Measurements from ENCODE around the gene F12.
A peak's percentile ranks its signal among the peaks of the same experiment; 100 is the strongest.
"Not testable (repeated sequence)": the region's sequence is repeated elsewhere in the genome, so short reads cannot be mapped to it uniquely, and the experiment has no call there.

The F12 gene

DNA sequence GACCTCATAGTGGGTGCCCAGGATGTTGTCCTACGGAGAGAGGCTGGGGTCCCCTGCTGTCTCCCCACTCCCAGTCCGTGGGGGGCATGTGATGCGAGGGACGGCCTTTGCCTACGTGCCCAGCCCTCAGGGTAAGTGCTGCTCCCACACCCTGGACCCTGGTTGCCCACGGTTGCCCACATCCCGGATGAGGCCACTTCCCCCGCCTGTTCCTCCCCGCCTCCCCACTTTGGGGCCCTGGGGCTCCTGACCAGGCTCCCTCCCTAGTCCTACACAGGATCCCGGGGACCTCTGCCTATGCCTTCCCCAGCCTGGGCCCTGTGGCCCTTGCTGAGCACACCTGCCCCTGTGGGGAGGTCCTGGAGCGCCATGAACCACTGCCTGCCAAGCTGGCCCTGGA is 23.6 kb downstream of the F12 start:
- DNase-seq: no peak

DNA sequence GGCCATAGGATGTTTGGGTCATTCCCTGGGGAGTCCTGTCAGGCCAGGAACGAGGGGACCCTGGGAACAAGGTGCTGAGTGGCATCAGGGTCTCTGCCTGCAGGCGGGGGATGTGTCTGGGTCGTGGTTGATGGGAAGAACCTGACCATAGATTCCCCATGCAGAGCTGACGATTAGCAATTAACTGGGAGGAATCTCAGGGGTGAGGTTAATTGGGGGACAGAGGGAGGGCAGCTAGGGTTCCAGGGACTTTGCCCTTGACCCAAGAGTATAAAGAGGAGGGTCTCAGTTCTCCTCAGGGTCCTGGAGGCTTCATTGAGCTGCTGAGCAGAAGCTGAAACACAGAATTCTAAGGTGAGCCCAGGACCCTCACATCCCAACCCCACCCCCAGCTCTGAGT is 25.2 kb downstream of the F12 start, which contains the start of gene SLC34A1:
SLC34A1 (plus strand) TSS at position 301 of the 400 bp plus-strand sequence. CDS start 1,308 bp downstream, outside the sequence.
- DNase-seq: no peak

DNA sequence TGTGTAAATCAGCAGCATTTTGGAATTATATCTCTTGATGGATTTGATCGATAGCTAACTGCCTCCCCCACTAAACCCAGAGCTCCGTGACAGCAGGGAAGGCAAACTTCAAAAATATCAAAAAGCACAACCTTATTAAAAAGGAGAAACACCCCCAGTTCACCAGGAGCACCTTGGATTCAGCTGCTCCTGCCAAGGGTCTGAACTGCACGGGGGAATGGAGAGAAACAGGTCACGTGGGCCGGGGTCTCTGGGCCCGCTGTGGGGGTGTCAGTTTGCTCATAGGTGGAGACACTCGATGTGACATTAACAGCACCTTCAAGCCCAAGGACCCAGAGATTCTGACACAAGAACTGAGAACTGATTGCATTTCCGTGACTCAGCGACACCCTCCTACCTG is 26.2 kb downstream of the F12 start:
- DNase-seq: no peak

DNA sequence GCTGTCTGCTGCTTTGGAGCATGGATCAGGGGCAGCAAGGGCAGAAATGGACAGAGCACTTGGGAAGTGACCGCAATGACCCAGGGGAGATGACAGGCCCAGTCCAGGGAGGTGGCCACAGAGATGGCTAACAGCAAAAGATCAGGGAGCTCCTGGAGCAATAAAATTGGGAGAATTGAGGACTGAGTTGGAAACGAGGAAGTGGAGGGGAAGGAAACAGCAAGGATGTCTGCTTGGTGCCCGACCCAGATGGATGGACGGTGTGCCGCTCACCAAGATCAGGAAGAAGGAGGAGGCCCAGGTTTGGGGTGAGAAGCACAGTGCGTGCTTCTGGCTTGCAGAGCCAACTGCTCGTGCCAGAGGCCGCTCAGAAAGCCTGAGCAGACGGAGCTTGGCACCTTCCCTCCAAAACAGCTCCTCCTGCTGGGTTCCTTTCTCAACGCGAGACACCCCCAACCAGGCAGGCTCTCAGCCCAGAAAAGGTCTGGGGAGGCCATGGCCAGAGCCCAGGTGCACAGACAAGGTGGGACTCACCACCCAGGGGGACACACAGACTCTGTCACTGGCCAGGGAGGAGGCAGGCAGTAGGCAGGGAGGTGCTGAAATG is 26.8 kb downstream of the F12 start:
- DNase-seq: no peak

DNA sequence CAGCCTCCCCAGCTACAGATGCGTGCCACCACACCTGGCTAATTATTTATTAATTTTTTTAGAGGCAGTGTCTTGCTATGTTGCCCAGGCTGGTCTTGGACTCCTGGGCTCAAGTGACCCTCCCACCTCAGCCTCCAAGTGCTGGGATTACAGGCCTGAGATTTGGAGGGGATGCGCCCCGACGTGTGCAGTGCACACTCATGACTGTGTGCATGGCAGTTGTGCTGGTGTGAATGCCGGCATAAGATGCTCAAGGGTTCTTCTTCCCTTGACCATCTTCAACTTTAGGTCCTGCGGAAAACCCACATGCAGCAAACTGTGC is 28.6 kb downstream of the F12 start:
- DNase-seq: no peak

DNA sequence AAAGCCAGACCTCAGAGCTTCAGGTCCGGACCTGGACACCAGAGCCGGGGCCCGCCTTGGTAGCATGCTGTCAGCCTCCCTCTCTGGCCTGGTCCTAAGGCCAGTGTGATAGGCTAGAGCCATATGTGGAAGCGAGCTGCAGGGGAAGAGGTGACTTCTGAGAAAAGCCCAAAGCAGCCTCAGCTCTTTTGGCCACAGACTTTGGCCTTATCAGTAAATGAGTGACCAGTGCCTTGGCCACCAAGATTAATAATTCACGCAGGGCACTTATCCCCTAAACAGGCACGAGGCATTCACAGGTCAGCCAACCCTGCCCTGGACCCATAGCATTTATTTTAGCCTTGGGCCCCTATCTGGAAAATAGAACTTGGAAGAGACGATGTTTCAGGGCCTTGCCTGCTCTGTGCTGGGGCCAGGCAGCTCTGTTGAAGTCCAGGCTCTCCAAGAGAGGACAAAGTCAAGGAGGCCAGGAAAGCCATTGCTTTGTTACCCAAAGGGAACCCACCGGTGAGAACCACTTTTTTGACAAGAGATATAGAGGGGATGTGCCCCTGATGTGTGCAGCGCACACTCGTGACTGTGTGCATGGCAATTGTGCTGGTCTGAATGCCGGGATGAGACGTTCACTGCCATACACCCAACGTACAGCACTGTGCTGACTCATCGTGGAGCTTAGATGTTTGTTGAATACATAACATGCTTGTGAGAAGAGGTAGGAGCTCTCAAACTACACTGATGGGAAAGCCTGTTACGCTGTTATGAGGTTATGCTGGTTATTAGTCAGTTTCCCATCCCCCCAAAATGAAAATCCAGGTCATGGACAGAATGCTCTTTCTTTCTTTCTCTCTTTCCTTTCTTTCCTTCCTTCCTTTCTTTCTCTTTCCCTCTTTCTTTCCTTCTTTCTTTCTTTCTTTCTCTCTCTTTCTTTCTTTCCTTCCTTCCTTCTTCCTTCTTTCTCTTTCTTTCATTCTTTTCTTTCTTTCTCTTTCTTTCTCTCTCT is 30.2 kb downstream of the F12 start:
- peak; percentile 30 to 44 for DNase-seq

DNA sequence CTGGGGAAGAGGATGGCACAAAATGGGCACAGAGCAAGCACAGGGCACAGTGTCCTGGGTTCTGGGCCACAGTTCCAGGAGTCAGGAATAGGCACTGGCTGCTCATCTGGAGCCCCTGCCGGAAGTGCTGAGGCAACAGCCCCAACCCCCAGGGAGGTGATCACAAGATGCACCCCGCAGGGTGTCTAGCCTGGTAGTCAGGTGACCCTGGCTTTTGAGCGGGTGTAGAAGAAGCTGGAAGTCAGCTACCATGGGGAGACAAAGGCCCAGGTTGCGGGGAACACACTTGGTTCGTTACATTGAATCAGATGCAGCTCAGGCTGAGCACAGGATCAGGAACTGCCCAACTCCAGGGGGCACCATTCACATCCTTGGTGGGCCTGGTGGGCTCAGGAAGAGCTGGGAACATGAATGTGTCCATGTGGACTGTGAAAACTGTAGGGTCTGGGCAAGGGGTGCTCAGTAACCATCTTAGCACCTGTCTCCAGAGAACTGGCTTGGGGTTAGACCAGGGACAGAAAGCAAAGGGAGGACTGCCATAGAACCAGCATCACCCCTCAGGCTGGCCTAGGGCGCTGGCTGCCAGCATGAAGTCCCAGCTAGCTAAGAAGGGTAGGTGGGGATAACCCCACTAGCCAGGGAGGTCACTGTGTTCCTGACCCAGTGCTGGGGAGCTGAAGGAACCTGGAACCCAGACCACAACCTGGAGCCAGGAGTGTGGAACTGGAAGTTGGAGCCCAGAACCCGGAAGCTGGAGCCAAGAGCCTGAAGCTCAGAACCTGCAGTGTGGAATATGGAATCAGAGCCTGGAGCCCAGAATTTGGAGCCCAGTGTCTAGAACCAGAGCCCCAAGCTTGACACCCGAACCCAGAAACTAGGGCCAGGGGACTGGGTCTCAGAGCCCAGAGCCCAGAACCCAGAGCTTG is 31.2 kb downstream of the F12 start:
- no peak for DNase-seq

DNA sequence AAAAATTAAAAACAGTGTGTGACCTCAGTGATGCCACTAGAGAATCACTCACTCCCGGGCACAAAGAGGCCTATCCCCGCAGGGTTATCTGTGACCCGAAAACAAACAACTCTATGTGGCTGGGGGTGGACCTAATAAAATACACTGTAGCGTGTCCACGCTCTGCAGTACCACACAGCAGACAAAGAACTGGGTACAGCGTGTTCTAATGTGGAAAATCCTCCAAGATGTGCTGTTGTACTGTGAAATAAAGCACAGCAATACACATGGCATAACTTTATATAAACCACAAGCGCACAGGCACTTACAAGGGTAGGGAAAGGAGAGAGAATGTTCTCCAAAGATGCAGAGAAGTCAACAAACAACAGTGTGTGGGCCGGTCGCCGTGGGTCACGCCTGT is 33.3 kb downstream of the F12 start:
- DNase-seq: no peak

DNA sequence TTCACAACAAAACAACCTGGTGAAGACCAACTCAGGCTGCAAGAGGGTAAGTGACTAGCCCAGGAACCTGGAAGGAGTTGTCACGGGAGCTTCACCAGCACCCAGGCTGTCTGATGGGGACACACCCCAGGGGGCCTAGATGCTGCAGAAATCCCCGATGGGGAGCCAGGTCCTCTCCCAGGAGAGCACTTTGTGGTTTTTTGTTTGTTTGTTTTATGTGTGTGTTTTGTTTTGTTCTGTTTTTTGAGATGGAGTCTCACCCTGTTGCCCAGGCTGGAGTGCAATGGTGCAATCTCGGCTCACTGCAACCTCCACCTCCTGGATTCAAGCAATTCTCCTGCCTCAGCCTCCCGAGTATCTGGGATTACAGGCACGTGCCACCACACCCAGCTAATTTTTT is 33.8 kb downstream of the F12 start:
- DNase-seq: not testable (repeated sequence)

DNA sequence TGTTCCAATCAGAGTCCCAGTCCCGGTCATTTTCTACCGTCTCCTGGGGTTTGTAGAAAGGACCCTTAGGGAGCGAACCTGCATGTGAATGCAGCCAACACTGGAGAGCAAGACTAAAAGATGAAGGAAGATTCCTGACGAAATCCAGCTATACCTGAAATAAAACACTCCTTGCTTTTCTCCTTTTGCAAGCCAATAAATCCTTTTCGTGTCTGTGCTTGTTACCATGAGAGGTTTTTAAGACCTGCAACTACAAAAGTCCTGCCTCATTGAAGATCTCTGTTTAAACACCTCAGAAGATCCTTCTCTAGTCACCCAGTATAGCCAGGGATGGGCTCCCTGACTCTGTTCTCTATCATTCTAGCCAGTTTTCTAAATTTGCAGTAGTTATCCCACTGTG is 35.2 kb downstream of the F12 start:
- no peak for DNase-seq

DNA sequence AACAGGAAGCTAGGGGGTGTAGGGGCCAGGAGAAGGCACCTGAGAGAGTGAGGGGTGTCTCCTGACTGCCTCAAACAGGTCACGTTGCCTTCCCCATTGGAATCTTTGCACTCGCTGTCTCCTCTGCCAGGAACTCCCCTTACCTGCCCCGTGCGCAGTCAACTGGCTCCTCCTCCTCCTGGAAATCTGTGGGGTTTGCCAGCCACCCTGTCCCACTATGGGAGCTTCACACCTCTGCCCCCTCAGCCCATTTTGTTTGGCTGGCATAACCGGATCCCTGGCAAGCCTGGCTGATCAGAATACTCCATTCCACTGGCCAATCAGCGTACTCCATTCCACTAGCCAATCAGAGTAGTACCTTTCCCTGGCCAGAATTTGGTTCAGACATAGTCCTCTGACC is 35.6 kb downstream of the F12 start:
- DNase-seq: no peak

DNA sequence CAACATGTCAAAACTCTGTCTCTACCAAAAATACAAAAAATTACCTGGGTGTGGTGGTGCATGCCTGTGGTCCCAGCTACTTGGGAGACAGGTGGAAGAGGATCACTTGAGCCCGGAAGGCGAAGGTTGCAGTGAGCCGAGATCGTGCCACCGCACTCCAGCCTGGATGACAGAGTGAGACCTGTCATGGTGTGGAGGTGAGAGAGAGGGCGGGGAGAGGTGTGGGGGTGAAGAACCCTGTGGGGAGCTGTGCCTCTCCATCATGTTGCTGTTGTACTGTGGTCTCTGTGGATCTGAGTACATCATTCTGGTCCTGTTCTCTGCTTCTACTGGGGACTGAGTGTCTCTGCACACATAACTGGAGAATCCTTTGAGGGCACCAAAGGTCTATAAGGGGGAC is 36.5 kb downstream of the F12 start:
- DNase-seq: peak in 1 of 2 donors; percentile 22

DNA sequence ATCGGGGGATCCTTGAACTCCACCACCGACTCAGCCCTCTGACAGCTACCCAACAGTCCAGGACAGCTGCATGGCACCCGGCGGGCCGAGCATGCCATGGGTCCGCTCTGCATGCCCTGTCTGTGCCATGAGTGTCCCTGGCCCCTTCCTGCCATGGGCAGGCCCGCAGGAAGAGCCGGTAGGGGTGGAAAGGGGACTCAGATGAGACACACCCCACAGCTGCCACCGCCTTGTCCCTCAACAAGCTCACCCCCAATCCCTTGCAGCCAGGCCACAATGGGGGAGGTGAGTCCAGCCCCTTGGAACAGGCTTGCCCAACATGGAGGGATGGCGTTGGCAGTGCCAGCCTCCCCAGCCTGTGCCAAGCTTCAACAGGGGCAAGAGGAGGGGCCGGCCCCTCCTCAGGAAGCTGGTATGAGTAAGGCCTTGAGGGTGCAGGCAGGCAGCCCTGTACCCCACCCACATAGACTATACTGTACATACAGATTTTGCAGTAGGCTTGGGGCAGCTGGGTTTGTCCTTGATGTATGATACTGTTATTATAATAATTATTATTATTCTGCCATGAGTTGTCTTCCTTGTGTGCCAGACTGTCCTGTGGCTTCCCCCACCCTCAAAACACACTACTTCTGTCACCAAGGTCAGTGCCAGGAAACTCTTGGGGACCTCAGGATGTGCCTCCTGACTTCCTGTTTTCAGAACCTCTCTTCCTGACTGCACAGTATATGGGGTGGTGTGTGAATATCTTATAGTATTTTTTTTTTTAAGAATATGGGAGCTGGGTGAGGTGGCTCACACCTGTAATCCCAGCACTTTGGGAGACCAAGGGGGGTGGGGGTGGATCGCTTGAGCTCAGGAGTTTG is 37.1 kb downstream of the F12 start:
- DNase-seq: peak; percentile 42 to 44

DNA sequence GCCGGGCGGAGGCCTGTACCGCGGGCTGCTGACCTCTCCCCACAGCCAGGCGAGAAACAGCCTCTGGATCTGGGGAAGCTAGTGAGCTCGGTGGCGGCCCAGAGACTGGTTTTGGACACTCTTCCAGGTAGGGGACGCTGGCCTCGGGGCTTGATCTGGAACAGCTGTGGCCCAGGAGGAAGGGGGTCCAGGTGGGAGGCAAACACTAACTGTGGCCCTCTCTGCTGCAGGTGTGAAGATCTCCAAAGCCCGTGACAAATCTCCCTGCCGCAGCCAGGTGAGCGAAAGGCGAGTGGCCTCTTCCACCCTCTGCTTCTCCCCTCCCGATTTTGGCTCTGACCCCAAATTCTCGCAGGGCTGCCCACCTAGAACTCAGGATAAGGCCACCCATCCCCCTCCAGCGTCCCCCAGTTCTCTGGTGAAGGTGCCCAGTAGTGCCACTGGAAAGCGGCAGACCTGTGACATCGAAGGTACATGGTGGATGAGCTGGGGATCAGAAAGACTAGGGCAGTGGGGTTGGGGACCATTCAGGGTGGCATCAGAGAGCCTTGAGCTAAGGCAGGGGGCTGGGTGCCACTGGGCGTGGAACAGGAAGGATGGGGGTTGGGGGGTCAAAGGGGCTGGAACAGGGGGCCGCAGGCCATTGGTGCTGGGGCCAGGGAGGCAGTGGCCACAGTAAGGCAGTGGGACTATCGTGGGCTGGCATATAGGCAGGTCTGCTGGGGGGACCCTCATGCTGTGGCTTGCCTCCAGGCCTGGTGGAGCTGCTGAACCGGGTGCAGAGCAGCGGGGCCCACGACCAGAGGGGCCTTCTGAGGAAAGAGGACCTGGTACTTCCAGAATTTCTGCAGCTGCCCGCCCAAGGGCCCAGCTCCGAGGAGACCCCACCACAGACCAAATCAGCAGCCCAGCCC is 38.0 kb downstream of the F12 start:
- DNase-seq: no peak

DNA sequence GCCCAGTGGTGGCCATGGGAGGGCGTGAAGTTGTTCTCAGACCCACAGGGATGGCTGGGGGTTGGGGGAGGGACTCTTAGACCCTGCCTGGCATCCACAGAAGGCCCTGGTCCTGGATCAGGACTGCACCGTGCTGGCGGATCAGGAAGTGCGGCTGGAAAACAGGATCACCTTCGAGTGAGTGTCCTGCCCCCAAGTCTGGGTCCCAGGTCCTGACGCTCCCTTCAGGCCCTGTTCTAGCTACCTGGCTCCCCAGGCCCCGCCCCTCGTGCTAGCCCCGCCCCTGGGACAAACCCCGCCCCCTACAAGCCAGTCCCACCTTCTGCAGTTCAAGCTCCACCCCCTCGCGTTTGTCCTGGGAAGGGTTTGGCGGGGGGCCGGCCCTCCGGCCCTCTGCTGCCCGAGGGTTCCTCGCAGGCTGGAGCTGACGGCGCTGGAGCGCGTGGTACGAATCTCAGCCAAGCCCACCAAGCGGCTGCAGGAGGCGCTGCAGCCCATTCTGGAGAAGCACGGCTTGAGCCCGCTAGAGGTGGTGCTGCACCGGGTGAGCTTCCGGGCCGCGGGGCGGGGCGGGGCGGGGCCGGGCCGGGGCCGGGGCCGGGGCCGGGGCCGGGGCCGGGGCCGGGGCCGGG is 38.8 kb downstream of the F12 start:
- peak in 1 of 2 donors; percentile 42 for DNase-seq

DNA sequence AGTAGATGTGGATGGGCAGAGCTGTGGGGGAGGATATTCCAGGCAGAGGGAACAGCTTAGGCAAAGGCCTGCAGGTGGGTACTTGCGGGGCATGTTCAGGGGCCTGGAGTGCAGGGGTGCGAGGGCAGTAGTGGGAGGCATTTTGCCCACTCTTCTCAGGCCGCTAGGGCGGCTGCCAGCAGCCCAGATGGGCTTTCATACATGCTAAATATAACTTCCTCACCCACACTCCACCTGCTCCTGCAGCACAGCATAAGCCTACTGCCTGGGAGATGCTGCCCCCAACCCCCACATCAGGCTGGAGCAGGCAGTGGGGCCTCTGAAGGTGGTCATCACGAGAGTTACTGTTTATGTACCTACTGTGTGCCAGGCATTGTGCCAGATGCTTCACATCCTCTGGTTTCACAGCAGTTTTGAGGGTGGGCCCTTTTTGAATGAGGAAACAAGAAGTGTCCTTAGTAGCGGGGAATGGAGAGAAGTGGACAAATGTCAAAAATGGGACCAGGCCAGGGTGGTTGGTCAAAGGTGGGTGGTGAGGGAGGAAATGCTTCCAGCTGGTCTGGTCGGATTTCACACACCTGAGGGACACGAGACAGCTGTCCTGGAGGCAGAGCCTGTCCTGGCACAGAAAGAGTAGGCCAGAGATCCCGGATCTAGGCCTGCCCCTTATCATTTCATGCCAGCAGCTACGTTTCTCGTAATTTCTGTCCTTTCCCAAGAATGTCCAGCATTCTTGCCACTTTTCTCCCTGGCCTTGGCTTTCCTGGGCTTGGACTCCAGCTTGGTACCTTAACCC is 39.5 kb downstream of the F12 start:
- no peak for DNase-seq

DNA sequence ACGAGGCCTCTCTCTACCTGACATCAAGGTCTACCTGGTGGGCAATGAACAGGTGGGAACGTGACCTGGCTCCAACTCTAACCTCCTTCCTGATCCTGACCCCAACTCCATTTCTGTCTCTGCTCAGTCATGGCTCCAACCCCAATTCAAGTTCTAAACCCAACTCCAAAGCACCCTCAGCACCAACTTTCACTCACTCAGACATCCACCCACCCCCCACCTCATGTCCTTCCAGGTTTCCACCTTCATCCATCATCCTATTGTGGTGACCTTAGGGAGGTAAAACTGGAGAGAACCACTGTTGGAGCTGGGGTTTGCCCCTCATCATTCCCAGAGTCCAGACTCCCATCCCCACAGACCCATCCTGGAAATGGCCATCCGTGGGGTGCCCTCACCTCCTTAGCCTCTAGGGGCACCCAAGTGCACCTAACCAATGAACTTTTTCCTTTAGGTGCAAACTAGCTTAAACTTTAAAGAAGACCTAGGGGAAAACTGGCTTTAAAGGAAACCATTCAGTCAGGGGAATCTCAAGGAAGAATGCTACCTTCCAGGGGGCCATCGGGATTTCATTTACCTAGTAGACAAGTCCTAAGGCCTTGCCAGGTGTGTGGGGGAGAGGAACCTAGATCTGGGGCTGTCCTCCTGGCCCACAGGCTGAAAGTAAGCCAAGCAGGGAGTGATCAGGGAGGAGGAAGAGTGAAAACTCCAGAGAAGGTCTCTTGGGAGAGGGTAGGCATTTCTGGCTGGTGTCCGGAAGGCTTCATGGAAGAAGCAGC is 40.3 kb downstream of the F12 start:
- DNase-seq: peak in 1 of 2 donors; percentile 39

DNA sequence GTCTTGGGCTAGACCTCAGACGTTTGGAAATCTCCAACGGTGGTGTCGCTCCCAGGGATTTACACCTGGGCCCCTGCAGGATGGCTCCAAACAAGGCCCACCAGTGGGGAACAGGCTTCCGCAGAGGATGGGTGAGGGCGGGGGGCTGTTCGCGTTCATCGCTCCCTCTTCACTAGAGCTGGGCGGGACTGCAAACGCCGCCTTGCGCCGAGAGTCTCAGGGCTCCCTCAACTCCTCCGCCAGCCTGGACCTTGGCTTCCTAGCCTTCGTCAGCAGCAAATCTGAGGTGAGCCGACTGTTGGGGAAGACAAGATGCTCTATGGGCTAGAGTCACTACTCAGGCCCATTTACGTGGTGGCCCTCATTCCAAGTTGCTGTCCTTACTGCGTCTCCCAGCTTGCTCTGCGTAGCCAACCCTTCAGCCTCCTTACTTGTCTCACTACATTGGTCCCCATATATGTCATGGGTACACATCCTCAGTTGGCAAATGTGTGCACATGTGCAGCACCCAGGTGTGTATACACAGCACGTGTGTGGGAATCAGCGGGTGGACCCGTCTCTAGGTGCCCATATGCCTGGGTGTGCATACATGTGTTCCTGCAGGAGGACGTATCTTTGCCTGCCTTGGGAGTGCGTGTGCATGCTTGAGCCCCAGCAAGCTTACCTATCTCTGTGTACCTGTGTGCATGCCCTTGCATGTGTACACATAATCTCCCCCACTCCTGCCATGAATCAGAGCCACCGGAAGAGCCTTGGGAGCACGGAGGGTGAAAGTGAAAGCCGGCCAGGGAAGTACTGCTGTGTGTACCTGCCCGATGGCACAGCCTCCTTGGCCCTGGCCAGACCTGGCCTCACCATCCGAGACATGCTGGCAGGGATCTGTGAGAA is 41.1 kb downstream of the F12 start:
- no peak for DNase-seq

Data from activated CD4-positive, alpha-beta T cell treated with anti-CD3 and anti-CD28 coated beads for 4 hours (primary cell).